DOHH2 (cell line): Measurements from ENCODE around the gene TCEAL8.

ENCODE experiments used
- H3F3A ChIP-seq: fragments of 200-600 bp; sonication (generic), shearing (Covaris generic); 2 replicates; pipeline ENCODE4 v1.6.0; 2016; ENCODE audit warnings: antibody characterized with exemption, mild to moderate bottlenecking; ENCODE audit not compliant: control insufficient read depth, insufficient read depth
- H3K27ac ChIP-seq: fragments of 200-600 bp; sonication (generic); 2 replicates; pipeline ENCODE4 v1.5.1; 2014; ENCODE audit warnings: low read depth, mild to moderate bottlenecking, low read length, moderate library complexity
- H3K27me3 ChIP-seq: fragments of 200-600 bp; sonication (generic); 2 replicates; pipeline ENCODE4 v1.6.1; 2014; ENCODE audit warnings: mild to moderate bottlenecking, low read length, mixed read lengths; ENCODE audit not compliant: control insufficient read depth
- H3K36me3 ChIP-seq: fragments of 200-600 bp; sonication (generic); 2 replicates; pipeline ENCODE4 v1.6.1; 2014; ENCODE audit warnings: mild to moderate bottlenecking, low read length, moderate library complexity, mixed read lengths; ENCODE audit not compliant: control insufficient read depth
- H3K4me1 ChIP-seq: fragments of 200-600 bp; sonication (generic); 2 replicates; pipeline ENCODE4 v1.6.1; 2014; ENCODE audit warnings: mild to moderate bottlenecking, low read length, mixed read lengths; ENCODE audit not compliant: control insufficient read depth
- H3K4me2 ChIP-seq: fragments of 200-600 bp; sonication (generic); 2 replicates; pipeline ENCODE4 v1.6.0; 2014; ENCODE audit warnings: mild to moderate bottlenecking, low read length, moderate library complexity
- H3K4me3 ChIP-seq: fragments of 200-600 bp; sonication (generic); 2 replicates; pipeline ENCODE4 v1.5.1; 2014; ENCODE audit warnings: mild to moderate bottlenecking, low read length, mixed read lengths
- H3K79me2 ChIP-seq: fragments of 200-600 bp; sonication (generic); 2 replicates; pipeline ENCODE4 v1.6.1; 2014; ENCODE audit warnings: mild to moderate bottlenecking, low read length, mixed read lengths; ENCODE audit not compliant: control insufficient read depth
- H3K9me2 ChIP-seq: fragments of 200-600 bp; sonication (generic); replicated peaks from 2 replicates; pipeline ENCODE4 v1.6.1; 2014; ENCODE audit warnings: mild to moderate bottlenecking, low read length, mixed read lengths; ENCODE audit not compliant: control insufficient read depth
- H3K9me3 ChIP-seq: fragments of 200-600 bp; sonication (generic); 2 replicates; pipeline ENCODE4 v1.6.1; 2014; ENCODE audit warnings: antibody characterized with exemption, low read length, mixed read lengths; ENCODE audit not compliant: control insufficient read depth, insufficient read depth
- H4K20me1 ChIP-seq: fragments of 200-600 bp; sonication (generic); 2 replicates; pipeline ENCODE4 v1.6.0; 2014; ENCODE audit warnings: low read depth, mild to moderate bottlenecking, antibody characterized with exemption, low read length, moderate library complexity; ENCODE audit not compliant: control insufficient read depth, insufficient read depth
- CTCF ChIP-seq: fragments of 200-600 bp; sonication (generic); IDR thresholded peaks from one replicate; pipeline ENCODE4 v1.5.1; 2014; ENCODE audit warnings: antibody characterized with exemption, mild to moderate bottlenecking, low read depth, low read length; ENCODE audit not compliant: poor library complexity, severe bottlenecking
- EZH2phosphoT487 ChIP-seq: fragments of 200-600 bp; sonication (generic); IDR thresholded peaks from 2 replicates; pipeline ENCODE4 v1.6.1; 2017; ENCODE audit warnings: borderline replicate concordance, mild to moderate bottlenecking, antibody characterized with exemption, low read length, moderate library complexity, mixed read lengths

Gene TCEAL8

GRCh38 chrX:103215425-103215991 is 39.4 kb downstream of the TCEAL8 start:
- no peaks in the 10 kb centered on the region for H3K9me2 ChIP-seq
- no peak overlapping the region for H3K4me3 ChIP-seq
- H3K79me2 ChIP-seq = no peaks in the 10 kb centered on the region
- no peaks in the 10 kb centered on the region for H3K4me1 ChIP-seq
- H3K27ac ChIP-seq = no peak overlapping the region
- H3F3A ChIP-seq = no peaks in the 10 kb centered on the region
- no peak for TF ChIP-seq CTCF
- TF ChIP-seq EZH2phosphoT487 = no peak
- no peaks in the 10 kb centered on the region for H3K27me3 ChIP-seq
- H3K36me3 ChIP-seq = no peaks in the 10 kb centered on the region
- H3K9me3 ChIP-seq = no peaks in the 10 kb centered on the region
- no peaks in the 10 kb centered on the region for H4K20me1 ChIP-seq
- H3K4me2 ChIP-seq = no peak overlapping the region

GRCh38 chrX:103214870-103215424 is 40.0 kb downstream of the TCEAL8 start, which contains the start of gene BEX4:
TSS of gene BEX4 (plus strand) at chrX:103215108. CDS start at chrX:103216154, 1,046 bp downstream.
- TF ChIP-seq CTCF = no peak
- no peak for TF ChIP-seq EZH2phosphoT487
- H3K27ac ChIP-seq = no peak within 1 kb of the TSS
- no peaks in the 10 kb centered on the region for H3K4me1 ChIP-seq
- no peaks in the 10 kb centered on the region for H3K36me3 ChIP-seq
- no peaks in the 10 kb centered on the region for H3K27me3 ChIP-seq
- no peaks in the 10 kb centered on the region for H3K9me3 ChIP-seq
- no peak within 1 kb of the TSS for H3K4me3 ChIP-seq
- H3F3A ChIP-seq = no peaks in the 10 kb centered on the region
- H4K20me1 ChIP-seq = no peaks in the 10 kb centered on the region
- H3K79me2 ChIP-seq = no peaks in the 10 kb centered on the region
- H3K4me2 ChIP-seq = no peak within 1 kb of the TSS
- H3K9me2 ChIP-seq = no peaks in the 10 kb centered on the region

GRCh38 chrX:103212749-103213457 is 42.1 kb downstream of the TCEAL8 start:
- Histone ChIP-seq H3K4me2 (no peak overlapping the region), H3K9me2 (no peaks in the 10 kb centered on the region), H3K4me3 (no peak overlapping the region), H3K27ac (no peak overlapping the region), H3K9me3 (no peaks in the 10 kb centered on the region), H3K79me2 (no peaks in the 10 kb centered on the region), H3K4me1 (no peaks in the 10 kb centered on the region), H3F3A (no peaks in the 10 kb centered on the region), H4K20me1 (no peaks in the 10 kb centered on the region), H3K36me3 (no peaks in the 10 kb centered on the region), H3K27me3 (no peaks in the 10 kb centered on the region)
- TF ChIP-seq CTCF (no peak), EZH2phosphoT487 (no peak)
